Left lobe of liver (tissue), 2 donors: ENCODE data around the gene PTH2R. TPM values are rescaled to one million over a fixed set of nuclear protein-coding genes. Genes with fewer than 3 reads are reported as not detected.
"Not testable (repeated sequence)": the region's sequence is repeated elsewhere in the genome, so short reads cannot be mapped to it uniquely, and the experiment has no call there.

ENCODE experiments used
- ATAC-seq: fragments of 200-7000 bp; cut with Tn5 transposase; one replicate; pipeline ENCODE4 v1.9.1; 2020; ENCODE audit warnings: mild to moderate bottlenecking, moderate library complexity
- DNase-seq: peaks from one replicate; pipeline ENCODE4 v3.0.0-alpha.2; 2020; ENCODE audit warnings: low spot score
- total RNA-seq: library from RNA; stranded (reverse); gene quantifications from one replicate; pipeline ENCODE4 v1.2.1, GENCODE V29; 2021
- donor health status: DM: no; HTN: no; CAD: no; lungs with moderate emphysema.
- donor health status: DM: no; HTN: yes; CAD: no.

The PTH2R gene
- total RNA-seq, 1 donor from 2014 or later, result 0.18 TPM

DNA sequence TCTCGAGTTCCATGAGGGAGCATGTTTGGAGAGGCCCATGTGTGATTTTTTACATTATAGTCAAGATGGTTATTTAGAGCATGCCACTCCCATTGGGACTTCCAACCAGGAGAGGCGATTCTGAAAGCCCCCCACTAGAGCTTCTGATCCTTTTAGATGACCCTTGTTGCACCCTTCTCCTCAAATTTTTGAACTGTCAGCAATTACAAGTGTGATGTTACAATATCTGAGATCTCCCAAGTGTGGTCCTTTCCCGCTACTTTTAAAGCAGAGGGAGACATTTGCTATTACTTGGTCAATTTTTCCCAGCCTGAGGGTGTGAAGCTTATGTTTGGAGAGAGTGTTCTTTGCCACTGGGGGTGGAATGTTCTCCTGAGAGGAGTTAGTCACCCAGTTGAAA lies 16.7 kb upstream of the PTH2R start:
- no peak for ATAC-seq

DNA sequence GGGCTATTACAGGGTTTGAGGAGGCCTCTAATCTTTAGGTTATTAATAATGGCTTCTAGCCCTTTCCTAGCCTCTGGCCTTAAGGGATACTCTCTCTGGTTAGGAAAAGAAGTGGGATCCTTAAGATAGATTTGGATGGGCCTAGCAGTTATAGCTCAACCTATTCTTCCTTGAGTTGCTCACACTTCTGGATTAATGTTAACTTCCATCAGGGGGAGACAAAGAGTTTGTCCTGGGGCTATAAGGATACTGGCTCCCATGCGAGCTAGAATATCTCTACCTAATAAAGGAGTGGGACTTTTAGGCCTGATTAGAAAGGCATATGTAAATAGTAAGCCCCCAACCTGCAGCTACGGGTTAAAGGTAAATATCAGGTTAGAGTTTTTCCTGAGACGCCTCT lies 14.3 kb upstream of the PTH2R start:
- ATAC-seq (no peak), DNase-seq (no peak)

More for the DNA sequence above, 16.7 kb upstream of the PTH2R start:
- no peak for DNase-seq

DNA sequence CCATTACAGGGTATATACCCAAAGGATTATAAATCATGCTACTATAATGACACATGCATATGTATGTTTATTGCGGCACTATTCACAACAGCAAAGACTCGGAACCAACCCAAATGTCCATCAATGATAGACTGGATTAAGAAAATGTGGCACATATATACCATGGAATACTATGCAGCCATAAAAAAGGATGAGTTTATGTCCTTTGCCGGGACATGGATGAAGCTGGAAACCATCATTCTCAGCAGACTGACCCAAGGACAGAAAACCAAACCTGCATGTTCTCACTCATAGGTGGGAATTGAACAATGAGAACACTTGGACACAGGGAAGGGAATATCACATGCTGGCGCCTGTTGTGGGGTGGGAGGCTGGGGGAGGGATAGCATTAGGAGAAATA lies 9.8 kb upstream of the PTH2R start:
- DNase-seq, ATAC-seq: not testable (repeated sequence)

DNA sequence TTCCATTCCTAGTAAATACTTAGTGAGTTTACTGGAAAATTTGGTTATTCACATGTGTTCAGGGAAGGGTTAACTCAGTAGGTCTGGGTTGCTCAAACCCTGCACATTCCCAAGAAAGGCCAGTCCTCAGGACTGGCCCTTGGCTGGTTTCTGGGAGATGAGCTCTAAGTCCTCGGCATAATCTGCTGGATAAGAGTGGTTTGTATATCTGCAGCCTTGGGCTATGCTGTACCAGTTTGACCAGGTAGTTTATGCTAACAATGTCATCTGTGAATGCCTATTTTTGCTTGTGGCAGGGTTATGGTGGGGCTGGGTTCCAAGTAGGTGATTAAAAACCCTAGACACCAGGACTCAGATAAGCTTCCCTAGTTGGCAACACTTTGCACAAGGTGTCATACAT lies 7.4 kb upstream of the PTH2R start:
- ATAC-seq, result no peak

DNA sequence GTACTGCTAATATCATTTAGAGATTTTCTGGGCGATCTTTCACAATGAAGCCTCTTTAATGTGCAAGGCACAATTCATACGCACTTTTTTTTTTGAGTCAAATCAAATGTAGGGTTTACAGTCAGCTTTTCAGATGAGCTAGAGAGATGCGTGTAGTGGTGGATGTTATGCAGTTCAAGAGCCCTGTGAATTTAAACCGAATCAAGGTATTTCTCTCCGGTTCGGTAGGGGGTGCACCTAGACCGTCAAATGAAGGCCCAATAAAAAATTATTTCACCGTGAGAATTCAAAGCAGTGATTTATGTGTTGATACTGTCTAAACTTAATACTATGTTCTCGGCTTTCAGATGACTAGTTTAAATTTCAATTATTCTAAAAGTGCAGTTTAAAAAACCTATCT lies 1.1 kb downstream of the PTH2R start:
- peak; percentile 57 for ATAC-seq
- no peak for DNase-seq

More for the DNA sequence above, 7.4 kb upstream of the PTH2R start:
- DNase-seq, result no peak

DNA sequence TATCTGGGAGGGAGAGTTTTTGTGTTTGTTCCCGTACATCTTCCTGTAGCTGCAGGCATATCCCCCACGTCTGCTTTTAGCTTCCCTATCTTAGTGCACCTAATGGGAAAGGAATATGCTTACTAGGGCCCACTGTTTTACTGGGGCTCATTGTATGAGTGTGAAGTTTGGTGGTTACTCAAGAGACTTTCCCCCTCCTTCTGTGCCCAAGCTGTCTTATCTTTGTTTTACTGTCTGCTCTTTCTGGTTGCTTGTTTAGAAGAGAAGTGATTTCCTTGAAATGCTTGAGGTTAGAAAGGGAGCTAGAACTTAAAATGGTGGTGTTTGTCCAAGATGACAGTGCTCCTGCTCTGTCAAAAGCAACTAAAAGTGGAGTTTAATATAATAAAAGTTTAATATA lies 7.3 kb downstream of the PTH2R start:
- ATAC-seq (no peak), DNase-seq (no peak)

DNA sequence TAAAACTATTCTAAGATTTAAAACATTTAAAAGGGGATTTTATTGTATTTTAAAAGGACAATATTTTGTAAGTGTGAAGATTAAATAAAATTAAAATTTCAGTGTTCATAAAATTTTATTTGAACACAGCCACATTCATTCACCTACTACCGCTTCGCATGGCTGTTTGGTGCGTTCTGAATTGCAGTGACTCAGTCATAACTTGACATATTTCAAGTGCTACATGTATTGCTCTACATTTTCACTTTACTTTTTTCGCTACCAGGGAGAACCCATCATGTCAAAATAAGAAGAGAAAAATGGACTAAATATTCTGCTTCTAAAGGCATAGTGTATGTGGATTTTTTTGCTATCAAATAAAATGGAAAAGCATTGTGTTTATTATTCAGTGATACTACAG lies 8.7 kb downstream of the PTH2R start:
- no peak for DNase-seq
- ATAC-seq, result no peak

DNA sequence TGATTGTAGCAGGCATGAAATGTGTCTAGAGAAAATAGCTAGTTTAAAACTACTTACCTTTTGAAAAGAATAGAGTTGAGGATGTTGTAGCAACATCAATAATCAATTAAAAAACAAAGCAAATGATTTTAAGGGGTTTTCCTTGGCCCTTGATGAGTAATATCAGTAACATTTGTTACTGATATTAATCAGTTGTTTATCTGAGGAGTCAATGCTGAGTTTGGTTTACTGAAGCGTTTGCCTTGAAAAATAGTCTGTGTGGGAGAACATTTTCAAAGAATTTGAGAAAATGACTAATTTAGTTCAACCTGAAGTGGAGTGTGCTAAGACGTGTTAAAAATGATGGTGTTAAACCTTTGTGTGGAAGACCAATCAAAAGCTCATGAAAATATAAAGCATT lies 9.3 kb downstream of the PTH2R start:
- no peak for DNase-seq
- no peak for ATAC-seq

DNA sequence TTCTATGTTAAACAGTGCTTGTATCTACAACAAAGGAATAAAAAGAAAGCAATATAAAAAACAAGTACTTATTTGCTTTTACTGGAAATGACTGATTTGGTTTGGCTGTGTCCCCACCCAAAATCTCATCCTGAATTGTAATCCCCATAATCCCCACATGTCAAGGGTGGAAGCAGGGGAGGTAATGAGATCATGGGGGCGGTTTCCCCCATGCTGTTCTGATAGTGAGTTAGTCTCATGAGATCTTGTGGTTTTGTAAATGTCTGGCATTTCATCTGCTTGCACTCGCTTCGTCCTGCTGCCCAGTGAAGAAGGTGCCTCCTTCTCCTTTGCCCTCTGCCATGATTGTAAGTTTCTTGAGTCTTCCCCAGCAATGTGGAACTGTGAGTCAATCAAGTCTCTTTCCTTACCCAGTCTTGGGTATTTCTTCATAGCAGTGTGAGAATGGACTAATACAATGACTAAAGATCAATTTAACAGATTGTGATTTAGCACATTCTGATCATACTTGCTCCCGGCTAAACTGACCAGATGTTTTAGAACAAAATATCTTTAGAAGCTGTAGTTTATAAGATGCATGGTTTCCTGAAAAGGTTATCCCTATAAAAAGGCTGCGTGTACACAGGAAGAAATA lies 19.9 kb downstream of the PTH2R start:
- DNase-seq (no peak), ATAC-seq (no peak)

DNA sequence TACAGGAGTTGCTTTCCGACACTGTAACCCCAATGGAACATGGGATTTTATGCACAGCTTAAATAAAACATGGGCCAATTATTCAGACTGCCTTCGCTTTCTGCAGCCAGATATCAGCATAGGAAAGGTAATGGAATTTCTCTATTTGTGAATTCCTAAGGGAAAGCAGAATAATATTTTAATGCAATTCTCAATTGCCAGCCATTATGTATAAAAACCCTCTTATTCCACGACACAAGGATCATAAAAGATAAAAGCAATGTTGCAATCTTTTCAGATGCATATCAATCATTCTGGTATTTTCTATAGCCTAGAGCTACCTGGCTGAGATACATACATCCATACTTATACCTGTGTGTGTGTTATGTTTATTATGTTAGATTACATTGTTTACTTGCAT lies 31.2 kb downstream of the PTH2R start:
- DNase-seq (no peak), ATAC-seq (no peak)

DNA sequence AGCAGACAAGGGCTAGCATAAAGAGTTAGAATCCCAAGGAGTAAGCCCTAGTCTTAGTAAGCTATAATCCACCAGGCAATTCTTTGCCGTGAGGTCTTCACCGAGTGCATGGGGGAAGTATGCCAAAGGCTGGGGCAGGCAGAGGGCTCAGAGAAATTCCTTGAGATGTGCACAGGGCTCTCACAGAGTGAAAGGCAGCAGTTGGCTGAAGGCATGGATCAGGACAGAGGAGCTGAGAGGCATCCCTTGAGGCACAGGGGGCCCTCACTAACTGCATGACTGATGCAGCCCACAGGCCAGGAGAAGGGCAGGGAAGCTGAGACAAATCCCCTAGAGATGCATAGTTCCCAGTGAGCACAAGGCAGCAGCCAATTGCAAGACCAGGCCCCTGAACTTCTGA lies 34.1 kb downstream of the PTH2R start:
- no peak for ATAC-seq
- no peak for DNase-seq

DNA sequence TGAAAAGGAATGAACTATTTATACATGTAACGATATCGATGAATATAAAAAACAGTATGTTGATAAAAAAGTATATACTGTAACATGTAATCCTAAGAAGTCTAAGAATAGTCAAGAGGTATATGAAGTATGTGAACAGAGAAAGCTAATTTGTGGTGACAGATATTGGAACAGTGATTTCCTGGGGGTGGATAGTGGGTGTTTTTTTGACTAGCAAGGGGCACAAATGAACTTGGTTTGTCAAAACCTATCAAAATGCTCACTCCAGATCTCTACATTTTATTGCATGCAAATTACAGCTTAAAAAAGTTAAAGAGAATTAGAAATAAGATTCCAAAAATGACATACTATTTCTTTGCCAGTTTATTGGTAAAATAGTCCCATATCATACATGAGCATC lies 35.4 kb downstream of the PTH2R start:
- DNase-seq (no peak), ATAC-seq (no peak)

DNA sequence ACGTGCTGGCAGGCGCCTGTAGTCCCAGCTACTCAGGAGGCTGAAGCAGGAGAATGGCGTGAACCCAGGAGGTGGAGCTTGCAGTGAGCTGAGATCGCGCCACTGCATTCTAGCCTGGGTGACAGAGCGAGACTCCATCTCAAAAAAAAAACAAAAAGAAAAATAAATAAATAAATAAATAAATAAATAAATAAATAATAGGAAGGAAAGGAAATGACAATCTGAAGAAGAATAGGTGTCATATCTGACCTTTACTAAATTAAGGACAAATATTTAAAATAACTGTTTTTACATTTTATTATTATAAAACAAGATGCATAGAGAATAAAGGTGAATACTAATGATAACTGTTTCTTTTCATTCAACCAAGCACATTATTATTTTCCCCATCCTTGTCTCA lies 40.9 kb downstream of the PTH2R start:
- not testable (repeated sequence) for DNase-seq, ATAC-seq

DNA sequence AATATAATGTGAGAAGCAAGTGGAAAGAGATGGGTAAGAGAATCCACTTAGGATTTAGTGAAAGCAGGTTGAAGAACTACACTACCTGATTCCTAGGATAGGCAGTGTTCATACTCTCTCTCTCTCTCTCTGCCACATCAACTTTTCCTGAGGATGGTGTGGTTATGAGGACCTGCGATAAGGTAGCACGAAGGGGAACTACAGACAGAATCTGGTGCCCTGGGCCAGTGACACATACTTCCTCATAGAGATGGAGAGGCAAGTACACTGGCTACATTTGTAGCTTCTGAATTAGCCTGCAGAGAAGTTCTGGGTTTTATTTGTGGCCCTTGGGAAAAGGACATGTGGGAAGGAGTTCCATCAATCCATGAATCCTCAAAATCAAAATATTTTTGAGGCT lies 44.5 kb downstream of the PTH2R start:
- ATAC-seq (no peak), DNase-seq (no peak)

DNA sequence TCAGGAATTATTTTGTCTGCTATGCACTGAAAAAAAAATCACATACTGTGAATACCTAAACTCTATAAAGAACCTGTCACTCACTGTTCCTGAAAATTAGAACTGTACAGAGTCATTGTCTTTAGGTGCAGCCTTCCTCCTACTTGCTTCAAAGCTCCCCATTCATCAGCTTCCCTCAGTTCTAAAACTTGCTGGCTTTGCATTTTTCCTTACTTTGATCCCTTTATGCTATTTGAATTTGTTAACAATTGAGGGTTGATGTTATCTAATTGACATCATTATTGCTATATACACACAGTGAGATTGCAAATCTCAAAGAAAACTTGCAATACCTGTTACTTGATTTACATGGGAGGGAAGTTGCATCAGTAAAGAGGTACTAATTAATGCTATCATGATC lies 48.3 kb downstream of the PTH2R start:
- ATAC-seq, result no peak
- no peak for DNase-seq

DNA sequence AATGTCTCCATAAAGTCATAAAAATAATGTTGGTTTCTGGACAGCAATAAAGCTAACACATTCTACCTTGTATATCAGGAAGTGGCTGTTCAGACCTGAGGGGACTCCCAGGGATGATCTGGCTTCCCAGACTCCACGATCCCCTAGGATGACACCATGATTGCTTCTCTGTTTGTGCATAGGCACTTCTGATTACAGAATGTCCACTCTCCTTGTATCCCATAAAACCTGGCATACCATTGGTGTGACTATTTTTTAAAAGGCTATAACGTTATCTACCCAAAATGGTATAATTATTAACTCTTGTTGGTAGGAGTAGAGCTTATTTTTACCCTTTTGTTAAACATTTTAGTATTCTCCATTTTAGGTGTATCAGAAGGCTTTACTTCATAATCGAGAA lies 57.1 kb downstream of the PTH2R start:
- no peak for ATAC-seq
- DNase-seq, result no peak

DNA sequence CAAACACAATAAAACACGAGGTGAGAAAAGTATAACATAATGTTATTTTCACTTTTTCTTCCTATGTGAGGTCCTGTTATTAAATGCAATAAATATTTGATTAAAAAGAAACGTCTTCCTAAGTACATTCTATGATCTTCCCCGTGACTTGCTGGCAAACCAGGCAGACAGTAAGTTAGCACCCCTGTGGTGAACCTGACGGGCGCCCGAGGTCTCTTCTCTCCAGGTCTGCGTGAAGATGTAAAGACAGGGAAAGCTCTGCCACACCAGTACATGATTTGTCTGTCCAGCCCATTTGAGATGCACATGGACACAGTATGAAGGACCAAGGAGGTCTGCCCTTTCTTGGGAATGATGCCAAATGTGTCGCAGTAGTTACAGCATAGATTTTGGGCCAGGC lies 57.6 kb downstream of the PTH2R start:
- no peak for DNase-seq
- no peak for ATAC-seq

DNA sequence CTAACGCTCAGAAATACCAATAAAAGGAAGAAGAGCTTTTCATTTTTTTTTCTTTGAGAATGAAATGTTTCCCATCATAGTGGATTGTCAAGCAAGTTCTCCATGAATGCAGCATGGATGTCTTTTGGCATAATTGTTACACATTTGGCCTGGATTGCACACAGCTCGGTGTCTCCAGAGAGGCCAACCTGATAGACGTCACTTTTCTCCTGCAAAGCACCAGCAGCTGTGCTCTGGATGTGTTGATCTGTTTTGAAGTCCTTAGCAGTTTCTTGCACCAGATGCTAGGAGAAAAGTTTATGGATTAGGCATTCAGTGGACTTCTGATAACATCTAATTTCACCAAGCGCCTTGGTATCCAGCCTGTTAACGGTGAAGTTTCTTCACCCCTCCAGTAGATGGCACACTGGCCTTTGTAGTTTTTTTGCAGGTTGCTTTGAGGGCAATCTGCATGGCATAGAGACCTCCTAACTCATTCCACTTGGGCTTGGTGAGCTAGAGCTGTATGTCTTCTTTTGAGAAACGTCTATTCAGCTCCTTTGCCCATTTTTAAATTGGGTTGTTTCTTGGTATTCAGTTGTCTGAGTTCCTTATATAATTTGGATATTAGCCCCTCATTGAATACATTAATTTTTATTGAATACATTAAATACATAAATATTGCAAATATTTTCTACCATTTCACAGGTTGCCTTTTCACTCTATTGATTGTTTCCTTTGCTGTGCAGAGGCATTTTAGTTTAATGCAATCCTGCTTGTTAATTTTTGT lies 59.7 kb downstream of the PTH2R start:
- ATAC-seq (peak; percentile 82), DNase-seq (no peak)

DNA sequence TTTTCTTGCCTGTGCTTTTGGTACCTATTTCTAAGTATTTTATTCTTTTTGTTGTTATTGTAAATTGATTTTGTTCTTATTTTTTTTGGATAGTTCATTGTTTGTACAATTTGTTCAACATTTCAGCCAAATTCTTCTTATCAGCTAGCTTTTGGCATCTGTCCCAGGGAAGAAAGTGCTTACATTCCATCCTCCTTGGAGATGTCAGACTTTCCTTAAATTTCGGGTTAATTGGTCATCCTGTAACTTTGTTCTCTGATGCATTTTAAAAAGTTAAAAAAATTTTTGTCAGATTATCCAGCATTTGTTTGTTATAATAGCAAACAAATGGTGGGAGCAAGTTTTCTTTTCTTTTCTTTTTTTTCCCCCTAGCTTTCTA lies 60.3 kb downstream of the PTH2R start:
- ATAC-seq, result no peak
- DNase-seq, result no peak

DNA sequence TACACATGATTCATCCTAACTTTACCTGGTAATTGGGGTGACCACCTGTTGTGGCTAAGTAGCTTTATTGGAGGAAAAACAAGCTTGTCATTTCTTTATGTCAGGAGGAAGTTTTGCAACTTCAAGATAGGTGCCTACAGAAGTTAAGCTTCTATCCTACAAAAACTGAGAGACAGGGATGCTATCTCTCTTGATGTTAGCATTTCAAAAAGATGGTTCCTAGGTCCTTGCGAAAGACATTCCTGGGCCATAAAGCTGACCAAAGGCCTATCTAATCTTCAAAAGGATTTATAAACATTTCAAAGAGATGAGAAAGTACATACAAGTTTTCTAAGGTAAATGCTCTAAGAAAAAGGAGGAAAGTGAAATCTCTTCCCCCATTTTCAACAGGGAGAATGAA lies 61.0 kb downstream of the PTH2R start:
- ATAC-seq, result no peak
- DNase-seq, result no peak

DNA sequence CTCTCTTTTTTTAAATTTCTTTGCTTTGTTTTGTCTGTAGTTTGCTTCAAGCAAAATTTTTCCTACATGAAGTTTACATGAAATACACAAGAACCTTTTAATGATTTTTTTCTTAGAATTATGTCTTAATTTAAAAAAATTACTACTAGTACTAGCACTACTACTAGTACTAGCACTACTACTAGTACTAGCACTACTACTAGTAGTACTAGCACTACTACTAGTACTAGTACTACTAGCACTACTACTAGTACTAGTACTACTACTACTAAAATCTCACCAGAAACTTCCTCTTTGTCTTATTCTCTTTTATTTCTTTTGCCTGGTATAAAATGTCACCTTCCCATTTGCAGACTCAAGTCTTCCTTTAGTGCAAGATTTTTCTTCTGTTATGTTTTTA lies 71.1 kb downstream of the PTH2R start:
- no peak for ATAC-seq

DNA sequence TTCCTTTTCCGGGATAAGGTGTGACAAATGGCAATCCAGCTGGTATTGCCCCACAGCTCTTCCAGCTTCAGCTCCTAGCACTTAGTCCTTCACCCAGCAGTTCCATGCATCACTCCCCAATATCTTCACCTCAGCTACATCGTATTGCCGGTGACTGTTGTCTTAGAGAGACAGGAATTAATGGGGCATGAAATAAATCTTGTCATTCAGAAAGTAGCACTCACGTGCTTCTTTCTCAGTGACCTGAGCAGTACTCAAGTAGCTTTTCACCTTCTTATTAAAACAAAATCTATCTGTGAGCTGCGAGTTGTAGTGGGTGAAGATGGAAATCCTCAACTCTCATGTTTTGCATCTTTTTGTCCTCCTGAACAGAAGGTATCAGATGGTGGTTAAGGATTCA lies 72.8 kb downstream of the PTH2R start:
- DNase-seq, result no peak
- ATAC-seq, result no peak

More for the DNA sequence above, 71.1 kb downstream of the PTH2R start:
- DNase-seq, result no peak

DNA sequence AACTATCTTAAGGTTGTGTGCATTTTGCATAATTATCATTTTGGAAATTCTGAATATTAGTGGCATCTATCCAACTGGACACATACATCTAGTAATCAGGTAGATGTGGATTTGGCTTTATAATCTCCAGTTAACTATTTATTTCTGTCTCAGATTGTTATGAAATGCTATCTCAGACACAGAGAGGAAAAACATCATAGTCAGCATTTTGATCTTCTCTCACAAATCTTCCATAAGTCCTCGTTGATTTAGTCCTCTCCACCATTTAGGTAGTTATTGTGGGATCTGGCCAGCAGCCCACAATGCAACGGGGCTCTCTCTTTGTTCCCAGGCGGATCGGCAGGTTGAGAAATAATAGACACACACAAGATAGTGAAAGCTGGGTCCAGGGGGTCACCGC lies 75.4 kb downstream of the PTH2R start:
- ATAC-seq, DNase-seq: not testable (repeated sequence)
